ENCODE data around the gene EXOC4.
"Not testable (repeated sequence)": the region's sequence is repeated elsewhere in the genome, so short reads cannot be mapped to it uniquely, and the experiment has no call there.

Gene EXOC4

GRCh38 chr7:133584956-133585668 is 332.2 kb downstream of the EXOC4 start:
- no peak for DNase-seq

DNA sequence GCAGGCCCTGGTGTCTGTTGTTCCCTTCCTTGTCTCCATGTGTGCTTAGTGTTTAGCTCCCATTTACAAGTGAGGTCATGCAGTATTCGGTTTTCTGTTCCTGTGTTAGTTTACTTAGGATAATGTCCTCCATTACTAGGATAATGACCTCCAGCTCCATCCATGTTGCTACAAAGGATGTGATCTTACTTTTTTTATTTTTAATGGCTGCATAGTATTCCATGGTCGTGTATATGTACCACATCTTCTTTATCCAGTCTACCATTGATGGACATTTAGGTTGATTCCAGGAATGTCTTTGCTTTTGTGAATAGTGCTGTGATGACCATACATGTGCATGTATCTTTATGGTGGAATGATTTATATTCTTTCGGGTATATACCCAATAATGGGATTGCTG is 333.4 kb downstream of the EXOC4 start:
- no peak for DNase-seq

- DNase-seq = no peak
Observed at GRCh38 chr7:133587903-133588302, 335.0 kb downstream of the EXOC4 start.

DNA sequence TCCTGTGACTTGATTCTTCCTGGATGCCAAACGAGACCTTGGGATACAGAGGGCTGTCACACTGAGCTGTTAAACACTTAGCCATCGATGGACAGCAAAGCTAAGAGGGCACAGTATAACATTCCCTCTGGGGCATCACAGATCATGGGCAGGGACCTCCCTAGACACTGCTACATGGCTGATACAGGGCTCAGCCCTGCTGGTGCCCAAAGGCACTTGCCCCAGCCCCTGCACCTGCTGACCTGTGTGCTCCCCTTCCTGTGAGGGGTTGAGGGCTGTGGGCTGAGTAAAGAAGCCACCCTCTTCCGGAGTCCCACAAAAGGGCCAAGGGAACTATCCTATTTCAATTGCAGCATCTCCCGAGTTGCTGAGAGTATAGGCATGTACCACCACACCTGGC is 337.9 kb downstream of the EXOC4 start:
- no peak for DNase-seq

DNA sequence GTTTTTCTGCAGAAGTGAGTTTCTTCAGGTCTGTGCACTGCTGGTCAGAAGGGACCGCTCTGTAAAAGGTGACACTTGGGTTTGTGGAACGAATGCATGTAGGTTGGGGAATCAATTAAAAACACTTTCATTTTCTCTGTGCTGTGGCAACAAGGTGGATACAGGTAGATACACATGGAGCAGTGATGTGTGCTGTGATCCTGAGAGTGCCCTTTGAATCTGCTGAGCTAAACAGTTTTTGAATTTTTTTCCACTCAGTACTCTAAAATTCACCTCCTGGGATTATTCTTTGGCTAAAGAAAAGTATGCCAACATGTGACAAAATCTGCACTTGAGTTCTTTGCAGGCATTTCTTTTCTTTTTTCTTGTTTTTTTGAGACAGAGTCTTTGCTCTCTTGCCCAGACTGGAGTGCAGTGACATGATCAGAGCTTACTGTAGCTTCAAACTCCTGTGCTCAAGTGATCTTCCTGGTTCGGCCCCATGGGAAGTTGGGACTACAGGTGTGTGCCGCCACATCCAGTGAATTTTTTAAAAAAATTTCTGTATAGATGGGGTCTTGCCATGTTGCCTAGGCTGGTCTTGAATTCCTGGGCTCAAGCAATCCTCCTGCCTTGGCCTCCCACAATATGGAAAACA is 338.9 kb downstream of the EXOC4 start:
- no peak for DNase-seq

GRCh38 chr7:133593561-133593960 is 340.7 kb downstream of the EXOC4 start:
- DNase-seq = no peak

DNA sequence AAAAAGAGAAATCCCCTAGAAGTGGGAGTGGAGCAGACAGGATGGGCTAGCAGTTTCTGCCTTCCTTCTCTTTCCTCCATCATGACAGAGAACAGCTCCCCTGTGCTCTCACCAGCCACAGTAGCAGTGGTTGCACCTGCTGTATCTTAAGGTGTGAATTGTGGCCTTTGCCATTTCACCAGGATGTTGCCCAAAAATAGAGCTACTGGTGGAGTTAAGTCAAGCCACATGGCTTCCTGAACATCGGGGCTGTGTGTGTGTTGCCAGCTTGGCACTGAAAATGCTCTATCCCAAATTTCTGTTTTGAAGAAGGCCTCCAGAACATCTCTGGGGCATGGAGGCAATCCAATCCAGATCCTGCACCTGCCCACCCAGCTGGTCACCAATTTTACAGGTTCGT is 348.7 kb downstream of the EXOC4 start:
- DNase-seq = no peak

DNA sequence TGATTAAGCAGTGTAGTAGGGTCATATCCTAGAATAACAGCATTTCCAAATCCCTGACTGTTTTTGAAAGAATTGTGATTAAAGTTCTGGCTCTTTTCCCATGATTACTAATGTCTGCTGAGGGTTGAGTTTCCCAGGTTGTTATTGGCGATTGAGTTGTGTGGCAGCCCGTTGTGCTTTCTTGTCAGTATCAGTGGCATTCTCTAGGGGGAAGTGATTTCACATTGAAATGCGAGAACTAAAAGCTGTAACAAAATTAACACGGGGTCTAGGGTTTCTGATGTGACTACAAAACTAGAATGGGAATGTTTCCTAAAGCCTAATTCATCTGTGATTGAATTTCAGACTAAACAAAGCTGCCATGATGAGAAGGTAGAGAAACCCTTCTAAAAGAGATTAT is 349.4 kb downstream of the EXOC4 start:
- DNase-seq = no peak

DNA sequence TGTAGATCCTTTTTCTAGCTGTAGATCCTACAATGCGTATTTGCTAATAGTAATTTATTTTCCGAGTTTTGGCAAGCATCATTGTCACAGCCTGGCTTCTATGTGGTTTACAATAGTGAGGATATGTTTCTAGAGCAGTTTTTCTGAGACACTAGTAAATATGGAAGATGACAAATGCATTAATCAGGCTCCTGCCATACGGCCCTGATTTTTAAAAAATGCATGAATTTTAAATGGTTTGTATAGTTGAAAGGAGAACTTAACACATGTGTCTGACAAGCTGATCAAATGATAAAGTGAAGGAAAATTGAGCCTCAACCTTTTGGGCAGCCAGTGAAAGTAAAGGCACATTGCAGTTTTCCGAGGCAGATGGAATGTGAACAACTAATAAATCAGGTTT is 354.1 kb downstream of the EXOC4 start:
- no peak for DNase-seq

GRCh38 chr7:133609806-133610205 is 356.9 kb downstream of the EXOC4 start:
- DNase-seq = no peak

DNA sequence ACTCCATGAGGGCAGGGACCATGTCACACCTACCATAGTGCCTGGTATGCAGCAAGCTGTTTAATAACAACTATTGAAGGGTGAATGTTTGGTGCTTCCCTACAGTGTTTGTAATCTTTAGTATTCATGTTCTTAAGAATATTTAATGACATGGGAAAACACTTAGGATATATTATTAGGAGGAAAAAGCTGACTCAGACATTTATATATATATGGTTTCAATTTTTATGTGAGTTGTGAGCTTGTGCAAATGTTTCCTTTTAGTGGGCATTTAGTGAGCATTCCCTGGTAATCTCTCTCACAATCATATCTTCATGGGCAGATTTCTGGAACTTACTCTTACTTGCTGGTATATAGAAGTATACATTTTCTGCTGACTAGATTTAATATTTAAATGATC is 359.1 kb downstream of the EXOC4 start:
- no peak for DNase-seq

DNA sequence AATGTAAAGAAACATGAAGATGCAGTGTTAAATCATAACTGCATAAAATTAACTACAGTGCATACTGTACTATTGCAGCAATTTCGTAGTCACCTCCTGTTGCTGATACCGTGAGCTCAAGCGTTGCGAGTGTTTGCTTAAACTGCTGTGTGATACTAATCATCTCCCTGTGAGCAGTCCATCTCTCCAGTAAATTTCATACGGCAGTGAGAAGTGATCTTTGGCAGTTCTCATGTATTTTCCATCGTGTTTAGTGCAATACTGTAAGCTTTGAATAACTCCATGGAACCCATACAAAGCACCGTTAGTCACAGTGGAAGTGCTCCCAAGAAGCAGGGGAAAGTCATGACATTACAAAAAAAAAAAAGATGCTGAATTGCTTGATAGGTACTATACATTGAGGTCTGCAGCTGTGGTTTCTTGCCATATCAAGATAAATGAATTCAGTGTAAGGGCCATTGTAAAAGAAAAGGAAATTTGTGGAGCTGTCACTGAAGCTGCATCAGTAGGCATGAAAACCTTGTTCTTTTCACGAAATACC is 360.4 kb downstream of the EXOC4 start:
- no peak for DNase-seq

DNA sequence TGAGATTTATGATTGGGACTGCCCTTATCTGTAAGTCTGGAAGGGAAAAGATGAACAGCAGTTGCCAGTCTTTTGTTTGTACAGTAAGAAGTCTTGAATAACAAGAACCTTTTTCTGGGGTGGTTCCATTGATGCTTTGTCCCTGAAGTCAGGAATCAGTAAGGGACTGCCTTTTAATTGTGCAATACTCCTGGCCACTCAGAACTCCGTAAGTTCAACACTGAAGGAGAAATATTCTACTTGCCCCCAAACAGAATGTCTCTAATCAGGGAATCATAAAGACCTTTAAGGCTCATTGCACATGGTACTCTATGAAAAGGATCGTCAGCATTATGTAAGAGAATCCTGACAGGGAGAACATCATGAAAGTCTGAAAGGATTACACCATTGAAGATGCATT is 361.4 kb downstream of the EXOC4 start:
- DNase-seq = no peak

GRCh38 chr7:133618970-133619369 is 366.1 kb downstream of the EXOC4 start:
- DNase-seq = no peak

DNA sequence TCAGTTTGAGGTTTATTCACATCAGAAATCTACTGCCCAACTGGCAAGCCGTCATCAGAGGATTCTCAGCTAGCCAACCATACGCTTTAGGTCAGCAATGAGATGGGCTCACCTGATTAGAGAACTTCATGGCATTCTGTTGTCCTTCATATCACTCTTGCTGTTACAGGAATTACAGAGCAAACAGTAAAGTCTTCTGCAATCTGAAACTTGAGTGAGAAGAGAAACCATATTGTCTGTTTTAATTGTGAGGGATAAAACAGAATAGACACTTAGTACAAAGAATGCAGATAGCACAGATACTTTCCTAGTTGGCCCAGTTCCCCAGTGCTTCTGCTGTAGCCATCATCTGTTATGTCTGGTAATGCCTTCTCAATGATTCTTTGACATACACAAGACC is 366.6 kb downstream of the EXOC4 start:
- no peak for DNase-seq

- no peak for DNase-seq
Observed at GRCh38 chr7:133623721-133624120, 370.8 kb downstream of the EXOC4 start.

DNA sequence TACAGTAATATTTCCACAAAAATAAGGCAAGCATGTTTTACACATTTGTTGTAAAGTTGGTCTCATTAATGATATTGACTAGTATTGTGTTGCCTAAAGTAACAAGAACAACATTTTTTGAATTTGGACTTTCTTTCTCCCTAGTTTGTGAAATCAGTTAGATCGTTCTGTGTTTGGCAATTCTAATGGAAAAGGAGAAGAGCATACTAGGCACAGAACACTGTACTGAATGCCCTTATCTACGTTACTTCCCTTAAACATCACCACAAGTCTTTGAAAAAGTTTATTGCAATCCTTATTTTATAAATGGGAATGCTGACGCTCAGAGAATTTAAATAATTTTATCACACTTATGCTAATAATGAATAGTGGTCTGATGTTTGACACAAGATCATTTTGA is 372.2 kb downstream of the EXOC4 start:
- DNase-seq = no peak

DNA sequence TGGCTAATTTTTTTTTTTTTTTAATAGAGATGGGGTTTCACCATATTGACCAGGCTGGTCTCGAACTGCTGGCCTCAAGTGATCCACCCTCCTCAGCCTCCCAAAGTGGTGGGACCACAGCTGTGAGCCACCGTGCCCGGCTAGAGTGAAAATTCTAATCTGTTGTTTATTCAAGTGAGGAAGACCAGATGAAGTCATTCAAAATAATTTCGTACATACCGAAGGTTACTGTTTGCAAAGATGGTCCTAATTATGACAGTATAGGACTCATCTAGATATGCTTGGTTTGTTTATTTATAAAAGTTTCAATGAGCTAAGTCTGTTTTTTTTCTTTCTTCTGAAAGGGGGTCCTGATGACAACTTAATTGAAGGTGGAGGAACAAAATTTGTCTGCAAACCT is 376.8 kb downstream of the EXOC4 start:
- DNase-seq = no peak

- no peak for DNase-seq
Observed at GRCh38 chr7:133633055-133633454, 380.2 kb downstream of the EXOC4 start.

- no peak for DNase-seq
Observed at GRCh38 chr7:133635541-133635940, 382.7 kb downstream of the EXOC4 start.

DNA sequence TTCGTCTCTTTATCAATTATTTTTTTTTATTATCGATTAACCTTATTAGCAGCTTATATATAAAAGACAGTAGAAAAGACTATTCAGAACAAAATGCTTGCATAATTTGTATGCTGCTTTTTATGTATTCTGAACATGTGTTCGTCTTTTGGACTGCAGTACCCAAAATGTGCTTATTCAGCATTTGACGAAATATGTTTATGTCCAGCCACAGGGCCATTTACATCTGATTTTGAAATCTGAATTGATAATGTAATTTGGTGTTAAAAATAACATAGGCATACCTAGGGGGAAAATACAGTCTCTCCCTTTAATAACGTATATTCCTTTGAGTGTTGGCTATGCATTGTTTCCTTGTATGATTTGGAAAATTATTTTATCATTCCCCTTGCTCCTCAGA is 386.0 kb downstream of the EXOC4 start:
- DNase-seq = no peak

DNA sequence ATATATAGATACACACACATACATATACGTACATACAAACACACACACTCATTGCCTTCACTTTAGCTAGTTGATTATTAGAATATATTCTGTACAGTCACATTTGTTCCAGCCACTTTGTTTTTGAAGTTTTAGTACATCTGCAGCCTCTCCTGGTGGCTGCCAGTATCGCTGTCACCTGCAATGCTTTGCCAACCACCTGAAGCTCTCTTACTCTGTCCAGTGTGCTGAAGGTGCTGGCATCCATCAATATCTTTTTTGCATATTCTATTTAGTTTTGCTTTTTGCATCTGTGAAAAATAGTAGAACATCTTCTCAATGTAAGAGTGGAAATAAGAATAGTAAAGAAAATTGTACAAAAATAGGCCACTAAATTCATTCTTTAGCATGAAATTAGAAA is 388.6 kb downstream of the EXOC4 start:
- DNase-seq = no peak

DNA sequence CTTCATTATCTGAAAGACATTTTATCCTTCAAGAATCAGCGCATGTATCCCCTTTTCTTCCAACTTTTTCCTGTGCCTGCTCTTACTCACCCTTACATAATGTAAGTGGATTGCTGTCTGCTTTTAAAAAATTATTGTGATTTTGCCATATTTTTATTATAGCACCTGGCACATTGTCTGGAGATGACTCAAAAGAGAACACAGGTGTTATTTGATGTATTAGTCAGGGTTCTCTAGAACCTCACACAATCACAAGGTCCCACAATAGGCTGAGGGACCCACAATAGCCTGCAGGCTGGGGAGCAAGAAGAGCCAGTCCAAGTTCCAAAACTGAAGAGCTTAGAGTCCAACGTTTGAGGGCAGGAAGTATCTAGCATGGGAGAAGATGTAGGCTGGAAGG is 390.0 kb downstream of the EXOC4 start:
- no peak for DNase-seq

DNA sequence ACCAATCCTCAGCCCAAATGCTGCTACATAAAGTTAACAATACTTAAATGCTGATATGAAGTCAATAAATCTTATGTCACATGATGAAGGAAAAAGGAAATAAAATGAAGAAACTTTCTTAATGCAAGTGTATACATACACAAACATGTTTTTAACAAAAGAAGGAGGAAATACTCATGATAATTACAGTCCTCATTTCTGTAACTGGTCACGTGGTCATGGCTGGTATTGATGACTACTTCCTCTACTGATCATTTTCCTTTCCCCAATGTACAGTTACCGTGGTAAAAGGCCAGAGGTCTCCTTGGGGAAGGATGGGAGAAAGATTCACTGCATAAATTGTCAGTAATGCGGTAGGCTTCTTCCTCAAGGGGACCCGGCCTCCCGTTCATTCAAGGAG is 390.8 kb downstream of the EXOC4 start:
- DNase-seq = not testable (repeated sequence)

DNA sequence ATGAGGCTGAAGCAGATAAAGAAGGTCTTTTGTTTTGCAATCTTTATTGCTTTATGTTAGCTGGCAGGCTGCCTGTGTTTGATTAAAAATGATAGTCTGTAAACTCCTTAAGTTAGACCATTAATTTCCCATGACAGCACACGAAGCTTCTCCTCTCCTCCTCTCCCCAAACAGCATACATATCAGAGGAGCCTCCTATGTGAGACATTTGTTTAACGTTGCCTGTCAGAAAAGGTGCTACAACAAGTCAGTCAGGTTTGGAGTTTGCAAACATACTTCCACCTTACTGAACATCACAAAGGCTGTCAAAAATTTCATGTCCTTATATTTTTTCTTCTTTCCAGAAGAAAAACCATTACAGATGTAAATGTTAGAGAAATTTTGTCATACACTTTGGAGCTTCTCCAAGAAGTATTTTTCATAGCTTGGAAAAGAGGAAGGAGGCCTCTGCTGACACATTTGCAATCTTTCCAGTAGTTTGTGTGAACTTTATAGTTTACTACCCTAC is 393.1 kb downstream of the EXOC4 start:
- no peak for DNase-seq

Data from activated effector memory CD4-positive, alpha-beta T cell treated with anti-CD3 and anti-CD28 coated beads, Interleukin-2, amount 50 U/mL, for 16 hours (primary cell).